Smooth muscle cell (in vitro differentiated cells): ENCODE results near the gene CDYL. TPM values are rescaled to one million over a fixed set of nuclear protein-coding genes. Genes with fewer than 3 reads are reported as not detected.

Experiments
- DNase-seq: peaks from one replicate; lab custom pipeline; 2025; ENCODE audit not compliant: unreplicated experiment; lab: John Stamatoyannopoulos, UW
- H2AFZ ChIP-seq: fragments of 200-600 bp; sonication (generic); 2 replicates; pipeline ENCODE4 v1.6.0; 2016; ENCODE audit warnings: antibody characterized with exemption, low read depth, mild to moderate bottlenecking
- H3F3A ChIP-seq: fragments of 200-600 bp; sonication (generic); 2 replicates; pipeline ENCODE4 v1.6.0; 2017; ENCODE audit warnings: antibody characterized with exemption, low read depth
- H3K27ac ChIP-seq: fragments of 200-600 bp; sonication (generic); 2 replicates; pipeline ENCODE4 v1.5.1; 2016; ENCODE audit warnings: low read depth, mild to moderate bottlenecking
- H3K27me3 ChIP-seq: fragments of 200-600 bp; sonication (generic); 2 replicates; pipeline ENCODE4 v1.6.1; 2016; ENCODE audit warnings: low read depth, mild to moderate bottlenecking
- H3K36me3 ChIP-seq: fragments of 200-600 bp; sonication (generic); 2 replicates; pipeline ENCODE4 v1.5.1; 2016; ENCODE audit warnings: low read depth
- H3K4me1 ChIP-seq: fragments of 200-600 bp; sonication (generic); 2 replicates; pipeline ENCODE4 v1.5.1; 2016; ENCODE audit warnings: low read depth
- H3K4me2 ChIP-seq: fragments of 200-600 bp; sonication (generic); 2 replicates; pipeline ENCODE4 v1.6.0; 2016; ENCODE audit warnings: mild to moderate bottlenecking
- H3K4me3 ChIP-seq: fragments of 200-600 bp; sonication (generic); 2 replicates; pipeline ENCODE4 v1.5.1; 2016; ENCODE audit warnings: mild to moderate bottlenecking
- H3K79me2 ChIP-seq: fragments of 200-600 bp; sonication (generic); 2 replicates; pipeline ENCODE4 v1.6.0; 2016; ENCODE audit warnings: low read depth, mild to moderate bottlenecking
- H3K9ac ChIP-seq: fragments of 200-600 bp; sonication (generic); 2 replicates; pipeline ENCODE4 v1.6.0; 2016; ENCODE audit warnings: low read depth
- H3K9me3 ChIP-seq: fragments of 200-600 bp; sonication (generic); replicated peaks from 2 replicates; pipeline ENCODE4 v1.5.1; 2016; ENCODE audit warnings: low read depth
- H4K20me1 ChIP-seq: fragments of 200-600 bp; sonication (generic); 2 replicates; pipeline ENCODE4 v1.6.0; 2016; ENCODE audit warnings: low read depth
- CTCF ChIP-seq: fragments of 200-600 bp; sonication (generic); IDR thresholded peaks from 2 replicates; pipeline ENCODE4 v1.5.1; 2017; ENCODE audit warnings: borderline replicate concordance, mild to moderate bottlenecking, antibody characterized with exemption; ENCODE audit not compliant: insufficient read depth, poor library complexity, severe bottlenecking
- WGBS: methylation state at CpG from one replicate; pipeline ENCODE4 v1.1.7; 2016; ENCODE audit warnings: low lambda C conversion rate; 5-methylcytosine and 5-hydroxymethylcytosine counted together
- polyA plus RNA-seq: library from polyadenylated mRNA; unstranded; fragments of >200 nt; fragmentation: Nextera tagmentation; extraction: Ambion mirVana; gene quantifications from 2 replicates; pipeline ENCODE4 v1.2.1, GENCODE V29; 2016
- total RNA-seq: library from RNA; depleted of rRNA; stranded (reverse); fragments of >200 nt; gene quantifications from 2 replicates; pipeline ENCODE4 v1.2.3, GENCODE V29; 2014

The CDYL gene
- total and polyA plus RNA-seq, 2 experiments from 2014 or later: 28.7 to 34.5 TPM

- Histone ChIP-seq H3K4me1 (no peaks in the 10 kb centered on the region), H3F3A (peaks cover 3% of the 10 kb centered on the region), H3K79me2 (no peaks in the 10 kb centered on the region), H2AFZ (no peak overlapping the region), H3K4me2 (no peak overlapping the region), H3K27me3 (no peaks in the 10 kb centered on the region), H3K9ac (no peak overlapping the region), H3K4me3 (no peak overlapping the region), H3K9me3 (no peaks in the 10 kb centered on the region), H4K20me1 (no peaks in the 10 kb centered on the region), H3K27ac (no peak overlapping the region), H3K36me3 (no peaks in the 10 kb centered on the region)
- TF ChIP-seq CTCF: no peak
- WGBS: 59% methylated on average over 5 of the region's 5 CpGs
- DNase-seq: no peak
Measured at GRCh38 chr6:4743926-4744325, 32.3 kb upstream of the CDYL start.

- no peak overlapping the region for H2AFZ ChIP-seq
- no peak overlapping the region for H3K4me3 ChIP-seq
- no peaks in the 10 kb centered on the region for H3K4me1 ChIP-seq
- no peaks in the 10 kb centered on the region for H3K36me3 ChIP-seq
- no peak overlapping the region for H3K4me2 ChIP-seq
- no peak for TF ChIP-seq CTCF
- H3K79me2 ChIP-seq: no peaks in the 10 kb centered on the region
- H4K20me1 ChIP-seq: no peaks in the 10 kb centered on the region
- no peaks in the 10 kb centered on the region for H3K9me3 ChIP-seq
- no peaks in the 10 kb centered on the region for H3K27me3 ChIP-seq
- H3K27ac ChIP-seq: no peak overlapping the region
- no peak for DNase-seq
- no peak overlapping the region for H3K9ac ChIP-seq
- H3F3A ChIP-seq: peaks cover 3% of the 10 kb centered on the region
- 94% methylated on average over 2 of the region's 2 CpGs for WGBS
Measured at GRCh38 chr6:4747588-4747987, 28.6 kb upstream of the CDYL start.

- WGBS: 76% methylated on average over 7 of the region's 7 CpGs
- Histone ChIP-seq H4K20me1 (no peaks in the 10 kb centered on the region), H3F3A (no peaks in the 10 kb centered on the region), H3K79me2 (no peaks in the 10 kb centered on the region), H3K4me1 (no peaks in the 10 kb centered on the region), H3K36me3 (no peaks in the 10 kb centered on the region), H3K4me2 (no peak overlapping the region), H2AFZ (no peak overlapping the region), H3K9me3 (no peaks in the 10 kb centered on the region), H3K27ac (no peak overlapping the region), H3K27me3 (no peaks in the 10 kb centered on the region), H3K9ac (no peak overlapping the region), H3K4me3 (no peak overlapping the region)
- TF ChIP-seq CTCF: no peak
- no peak for DNase-seq
Measured at GRCh38 chr6:4751823-4752464, 24.3 kb upstream of the CDYL start.

GRCh38 chr6:4756247-4756646 is 20.0 kb upstream of the CDYL start:
- TF ChIP-seq CTCF: no peak
- Histone ChIP-seq H3K27me3 (no peaks in the 10 kb centered on the region), H3K4me1 (no peaks in the 10 kb centered on the region), H3K9me3 (no peaks in the 10 kb centered on the region), H3K4me2 (peak overlapping the region; percentile 7), H3F3A (no peaks in the 10 kb centered on the region), H3K9ac (no peak overlapping the region), H4K20me1 (no peaks in the 10 kb centered on the region), H3K4me3 (no peak overlapping the region), H2AFZ (peak overlapping the region; percentile 5), H3K27ac (peak overlapping the region; percentile 30), H3K79me2 (no peaks in the 10 kb centered on the region), H3K36me3 (no peaks in the 10 kb centered on the region)
- WGBS: 34% methylated on average over 2 of the region's 2 CpGs
- no peak for DNase-seq
